Nasal cavity respiratory epithelium epithelial cell of viscerocranial mucosa (primary cell): ENCODE results near the gene CECR2. TPM values are rescaled to one million over a fixed set of nuclear protein-coding genes. Genes with fewer than 3 reads are reported as not detected.

Source experiments
- total RNA-seq: library from RNA; depleted of rRNA; stranded (reverse); fragments of >200 nt; gene quantifications from 2 replicates; pipeline ENCODE4 v1.2.3, GENCODE V29; 2014

CECR2 gene
- 0.07 and 0.34 TPM in 2 replicates for total RNA-seq

GRCh38 chr22:17369439-17370025, at the start of gene CECR2:
Gene CECR2 (plus strand): TSS chr22:17369460. CDS start chr22:17369784, 324 bp downstream.

GRCh38 chr22:17562906-17563870, 193.9 kb downstream of the CECR2 start, which contains the start of gene SLC25A18:
Gene SLC25A18 (plus strand): TSS chr22:17563498. CDS start chr22:17579945, 16,447 bp downstream.

Other genes starting within 250 kb of the CECR2 start
- 0.07 TPM in 1 of 2 replicates, not detected in the other for gene TMEM121B, start 248.1 kb upstream of the CECR2 start, total RNA-seq
- gene HDHD5, start 210.2 kb upstream of the CECR2 start, total RNA-seq: 24.8 and 30.8 TPM in 2 replicates
- 0.34 and 1.9 TPM in 2 replicates for gene ADA2, start 150.0 kb upstream of the CECR2 start, total RNA-seq
- gene SLC25A18, start 194.0 kb downstream of the CECR2 start, total RNA-seq: under 0.01 TPM in 1 of 2 replicates, not detected in the other